T follicular helper cell (primary cell): ENCODE results near the gene SLC22A15.

ENCODE experiments used
- DNase-seq: peaks from one replicate; pipeline ENCODE4 v3.0.0-alpha.2; 2020; ENCODE audit warnings: low read depth

SLC22A15 gene

GRCh38 chr1:116099919-116100318 is 123.6 kb downstream of the SLC22A15 start:
- no peak for DNase-seq

GRCh38 chr1:116104667-116105066 is 128.4 kb downstream of the SLC22A15 start:
- no peak for DNase-seq

- DNase-seq, result no peak
Observed at GRCh38 chr1:116105996-116106395, 129.7 kb downstream of the SLC22A15 start.

GRCh38 chr1:116106646-116107045 is 130.3 kb downstream of the SLC22A15 start:
- DNase-seq, result no peak

GRCh38 chr1:116107371-116107770 is 131.1 kb downstream of the SLC22A15 start:
- no peak for DNase-seq

- DNase-seq, result no peak
Observed at GRCh38 chr1:116110567-116111523, 134.5 kb downstream of the SLC22A15 start, which contains the start of gene MAB21L3. TSS of gene MAB21L3 (plus strand) at chr1:116111399. CDS start at chr1:116112616, 1,217 bp downstream.

- no peak for DNase-seq
Observed at GRCh38 chr1:116111524-116112021, 135.3 kb downstream of the SLC22A15 start.

- no peak for DNase-seq
Observed at GRCh38 chr1:116112388-116113140, 136.3 kb downstream of the SLC22A15 start.

- no peak for DNase-seq
Observed at GRCh38 chr1:116113615-116114014, 137.3 kb downstream of the SLC22A15 start.

- no peak for DNase-seq
Observed at GRCh38 chr1:116115476-116116439, 139.4 kb downstream of the SLC22A15 start.

GRCh38 chr1:116118471-116118870 is 142.2 kb downstream of the SLC22A15 start:
- no peak for DNase-seq
